Heart left ventricle (tissue), 13 donors: Measurements from ENCODE around the gene FGF14.

Experiments
- POLR2A ChIP-seq, 2 donors: fragments of 450-650 bp; IDR thresholded peaks; one replicate each; pipeline ENCODE4 v1.6.1; 2017; ENCODE audit warnings: antibody characterized with exemption in 2 of 2, mild to moderate bottlenecking in 2 of 2, moderate library complexity in 2 of 2
- TF ChIP-seq, protein P1 (sequence below), 12 donors: fragments of 200-600 bp; sonication (generic) in 4 of 12; IDR thresholded peaks; one replicate each; pipeline versions ENCODE4 v1.5.0 to v1.8.0; 2018 to 2022; ENCODE audit warnings: antibody characterized with exemption in 12 of 12, mild to moderate bottlenecking in 5 of 12
- donor health status: ischemic (EF 13 %, LVEDD 7.1; RV severe dilation, severe dysfunction).
- donor health status: DM: no; HTN: yes; CAD: no.
- donor health status: DM: no; HTN: no; CAD: no.
- donor health status: ischemic (EF 25% LVEDD 6.9; RV normal size, moderate dysfunction).
- donor health status: ischemic (EF 25% LVEDD 5.7; RV mildly dilated, moderate dysfunction).
- donor health status: ischemic (EF 35%, LVEDD 5.7; RV mildly dilated, moderate dysfunction).
- donor health status: nonischemic (EF 11% LVEDD 7.7; RV severe dilation, severe dysfunction).
- donor health status: DM: yes; HTN: yes; CAD: no.
- donor health status: PGD.
- donor health status: ischemic (EF 29% LVEDD 5.4; RV normal size, mild dysfunction).
- donor health status: nonischemic (EF 23%, LVEDD 6.1; RV moderate dilation, normal function).

DNA sequence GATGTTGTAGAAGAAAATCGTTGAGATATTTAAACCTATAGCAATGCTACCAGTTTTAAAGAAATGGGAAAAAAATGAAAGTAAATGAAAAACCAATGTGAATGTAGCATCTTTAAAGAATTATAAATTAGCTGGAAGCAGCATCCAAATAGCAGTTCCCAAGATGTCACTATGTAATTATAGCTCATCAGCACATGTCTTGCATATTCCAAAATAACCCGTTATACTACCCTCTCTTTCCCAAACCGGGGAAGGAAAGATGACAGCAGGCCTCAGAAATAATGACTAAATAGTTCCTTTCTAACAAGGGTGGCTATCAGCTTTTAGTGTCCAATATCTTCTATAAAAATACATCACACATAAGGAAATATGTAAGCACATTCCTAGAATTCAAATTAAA, 140.5 kb downstream of the FGF14 start:
- TF ChIP-seq, protein P1, sequence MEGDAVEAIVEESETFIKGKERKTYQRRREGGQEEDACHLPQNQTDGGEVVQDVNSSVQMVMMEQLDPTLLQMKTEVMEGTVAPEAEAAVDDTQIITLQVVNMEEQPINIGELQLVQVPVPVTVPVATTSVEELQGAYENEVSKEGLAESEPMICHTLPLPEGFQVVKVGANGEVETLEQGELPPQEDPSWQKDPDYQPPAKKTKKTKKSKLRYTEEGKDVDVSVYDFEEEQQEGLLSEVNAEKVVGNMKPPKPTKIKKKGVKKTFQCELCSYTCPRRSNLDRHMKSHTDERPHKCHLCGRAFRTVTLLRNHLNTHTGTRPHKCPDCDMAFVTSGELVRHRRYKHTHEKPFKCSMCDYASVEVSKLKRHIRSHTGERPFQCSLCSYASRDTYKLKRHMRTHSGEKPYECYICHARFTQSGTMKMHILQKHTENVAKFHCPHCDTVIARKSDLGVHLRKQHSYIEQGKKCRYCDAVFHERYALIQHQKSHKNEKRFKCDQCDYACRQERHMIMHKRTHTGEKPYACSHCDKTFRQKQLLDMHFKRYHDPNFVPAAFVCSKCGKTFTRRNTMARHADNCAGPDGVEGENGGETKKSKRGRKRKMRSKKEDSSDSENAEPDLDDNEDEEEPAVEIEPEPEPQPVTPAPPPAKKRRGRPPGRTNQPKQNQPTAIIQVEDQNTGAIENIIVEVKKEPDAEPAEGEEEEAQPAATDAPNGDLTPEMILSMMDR (IDR thresholded peaks at IDR 0.05), result no peak
- TF ChIP-seq POLR2A (IDR thresholded peaks at IDR 0.05), result no peak
